HG02938 (cell line): Measurements from ENCODE around the gene CEP162.
"Not testable (repeated sequence)": the region's sequence is repeated elsewhere in the genome, so short reads cannot be mapped to it uniquely, and the experiment has no call there.

Experiments
- ATAC-seq: cut with Tn5 transposase; IDR thresholded peaks from one replicate; pipeline ENCODE4 v1.9.1; 2021; ENCODE audit warnings: mild to moderate bottlenecking, moderate library complexity; ENCODE audit not compliant: unreplicated experiment

CEP162 gene, protein sequence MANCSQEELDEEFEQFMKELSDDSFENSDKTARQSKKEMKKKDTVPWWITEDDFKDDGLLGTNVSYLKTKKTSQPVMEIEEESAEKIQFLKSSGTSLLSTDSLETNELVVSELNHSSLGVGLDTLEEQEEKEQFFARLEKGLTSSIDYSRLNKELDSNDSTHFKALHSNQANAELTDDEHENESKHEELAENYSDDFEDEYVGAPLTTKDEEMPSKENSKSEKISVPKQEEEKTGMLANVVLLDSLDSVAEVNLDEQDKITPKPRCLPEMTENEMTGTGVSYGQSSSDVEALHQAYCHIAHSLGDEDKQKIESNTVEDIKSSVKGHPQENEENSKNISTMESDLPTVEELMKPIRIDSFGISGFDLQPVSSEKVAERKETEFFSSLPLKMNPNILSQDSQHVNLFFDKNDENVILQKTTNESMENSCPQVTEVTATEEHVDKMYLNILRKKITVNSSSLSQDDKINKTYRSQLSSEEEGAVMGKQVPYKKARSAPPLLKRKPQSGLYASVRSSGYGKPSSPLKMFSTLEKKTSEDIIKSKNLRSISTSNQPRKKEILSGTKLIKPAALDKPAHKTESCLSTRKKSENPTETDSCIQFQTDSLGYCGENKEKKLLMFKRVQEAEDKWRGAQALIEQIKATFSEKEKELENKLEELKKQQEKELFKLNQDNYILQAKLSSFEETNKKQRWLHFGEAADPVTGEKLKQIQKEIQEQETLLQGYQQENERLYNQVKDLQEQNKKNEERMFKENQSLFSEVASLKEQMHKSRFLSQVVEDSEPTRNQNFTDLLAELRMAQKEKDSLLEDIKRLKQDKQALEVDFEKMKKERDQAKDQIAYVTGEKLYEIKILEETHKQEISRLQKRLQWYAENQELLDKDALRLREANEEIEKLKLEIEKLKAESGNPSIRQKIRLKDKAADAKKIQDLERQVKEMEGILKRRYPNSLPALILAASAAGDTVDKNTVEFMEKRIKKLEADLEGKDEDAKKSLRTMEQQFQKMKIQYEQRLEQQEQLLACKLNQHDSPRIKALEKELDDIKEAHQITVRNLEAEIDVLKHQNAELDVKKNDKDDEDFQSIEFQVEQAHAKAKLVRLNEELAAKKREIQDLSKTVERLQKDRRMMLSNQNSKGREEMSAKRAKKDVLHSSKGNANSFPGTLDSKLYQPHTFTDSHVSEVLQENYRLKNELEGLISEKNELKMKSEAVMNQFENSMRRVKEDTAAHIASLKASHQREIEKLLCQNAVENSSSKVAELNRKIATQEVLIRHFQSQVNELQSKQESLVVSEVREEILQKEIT (N-terminal part only)

DNA sequence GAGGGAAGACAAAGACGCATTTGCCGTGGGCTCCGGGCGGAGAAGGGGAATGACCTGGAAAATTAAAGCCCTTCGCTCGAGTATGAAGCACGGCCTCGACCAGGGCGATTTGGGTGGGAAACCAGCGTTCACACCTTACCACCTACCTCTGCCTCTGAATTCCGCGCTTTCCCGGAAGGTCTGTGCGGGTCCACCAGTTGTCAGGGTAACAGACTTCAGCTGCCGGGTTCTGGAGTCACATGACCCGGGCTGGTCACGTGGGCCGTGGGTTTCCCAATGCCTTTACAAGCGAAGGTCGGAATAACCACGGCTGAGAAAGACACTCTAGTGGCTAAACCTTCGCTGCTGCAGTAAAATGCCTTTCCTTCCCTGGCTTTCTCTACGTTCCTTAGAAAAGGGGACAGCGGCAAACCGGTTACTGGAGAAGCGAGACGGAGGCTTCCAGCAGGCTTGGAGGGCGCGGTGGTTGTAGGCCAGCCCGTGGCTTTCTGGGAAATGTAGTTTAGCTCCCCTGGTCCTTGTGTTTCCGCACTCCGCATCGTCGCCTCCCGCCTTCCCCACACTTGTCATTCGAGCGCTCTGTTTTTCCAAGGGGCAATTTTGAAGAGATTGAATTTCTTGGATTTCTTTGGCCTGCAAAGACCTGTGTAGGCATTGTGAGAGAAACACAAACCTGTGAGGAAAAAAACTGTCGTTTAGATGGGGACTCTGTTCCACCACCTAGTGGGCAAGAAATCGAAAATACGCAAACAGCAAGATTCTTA is at the start of gene CEP162:
Gene CEP162 (minus strand): TSS at position 210 of the 764 bp plus-strand sequence. CDS start 1,250 bp downstream, outside the sequence.
- peak; percentile 98 for ATAC-seq

DNA sequence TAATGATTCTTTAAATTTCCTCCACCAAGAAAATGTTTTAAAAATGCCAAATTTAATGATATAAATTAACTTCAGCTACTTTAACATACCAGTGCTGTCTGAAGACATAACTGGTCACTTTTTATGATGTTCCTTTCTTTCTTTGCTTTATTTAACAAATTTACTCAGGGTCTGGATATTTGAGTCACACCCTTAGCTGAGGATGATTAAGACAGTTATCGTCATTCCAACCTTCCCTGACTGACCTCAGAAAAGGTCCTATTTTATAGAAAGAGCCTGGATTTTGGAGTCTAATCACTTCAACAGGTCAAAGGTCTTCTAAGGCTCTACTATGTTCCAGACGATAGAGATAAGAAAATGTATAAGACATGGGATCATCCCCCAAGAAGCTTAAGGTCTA is 47.4 kb upstream of the CEP162 start:
- no peak for ATAC-seq

- no peak for ATAC-seq
Observed at GRCh38 chr6:84273048-84273809, 45.8 kb upstream of the CEP162 start.

- ATAC-seq, result no peak
Observed at GRCh38 chr6:84272298-84272697, 44.9 kb upstream of the CEP162 start.

DNA sequence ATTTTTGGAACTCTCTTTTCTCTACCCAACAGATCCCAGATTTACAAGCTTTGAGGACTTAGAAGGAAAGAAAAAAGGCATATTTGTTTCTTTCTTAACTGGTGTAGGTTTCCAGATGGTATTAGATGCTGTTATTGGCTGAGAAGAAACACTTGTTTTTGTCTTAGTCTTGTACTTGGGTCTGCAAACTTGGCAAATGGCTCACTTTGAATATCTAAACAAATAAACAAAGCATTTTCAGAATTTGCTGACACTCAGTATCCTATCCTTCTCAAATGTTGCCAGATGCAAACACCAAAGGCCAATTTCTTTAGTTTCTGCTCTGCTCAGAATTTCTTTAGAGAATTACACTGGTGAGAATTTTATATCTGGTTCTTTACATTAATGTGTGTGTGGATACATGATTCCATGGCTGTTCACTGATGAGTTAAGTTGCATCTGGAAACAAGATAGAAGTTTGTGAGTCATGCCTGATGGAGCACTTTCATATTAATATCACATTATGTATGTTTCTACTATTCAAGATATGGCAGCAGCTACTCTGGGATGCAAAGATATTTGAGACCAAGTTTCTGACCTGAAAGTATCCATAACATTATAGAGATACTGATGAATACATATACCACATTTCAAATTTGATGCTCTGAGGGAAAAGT is 43.7 kb upstream of the CEP162 start:
- ATAC-seq, result no peak

GRCh38 chr6:84269947-84270733 is 42.7 kb upstream of the CEP162 start:
- ATAC-seq, result no peak

- ATAC-seq, result no peak
Observed at GRCh38 chr6:84268781-84269180, 41.3 kb upstream of the CEP162 start.

GRCh38 chr6:84263557-84263956 is 36.1 kb upstream of the CEP162 start:
- no peak for ATAC-seq

DNA sequence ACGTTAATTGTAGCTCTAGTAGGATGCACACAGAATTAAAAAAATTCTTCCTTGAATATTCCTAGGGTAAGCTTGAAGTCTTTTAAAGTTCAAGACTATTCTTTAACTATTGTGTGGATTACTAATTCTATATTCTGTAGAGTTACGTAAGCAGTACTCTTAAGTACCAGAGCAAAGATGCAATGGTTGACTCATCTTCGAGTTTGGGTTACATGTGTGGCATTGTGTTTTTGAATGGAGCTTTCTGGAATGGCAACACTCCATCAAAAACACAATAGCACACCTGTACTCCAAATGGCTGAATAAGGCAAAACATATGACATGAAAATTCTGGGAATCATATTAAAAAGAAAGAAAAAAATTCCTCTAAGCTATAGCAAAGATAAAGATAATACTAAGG is 33.5 kb upstream of the CEP162 start:
- ATAC-seq, result no peak

GRCh38 chr6:84260196-84260595 is 32.8 kb upstream of the CEP162 start:
- no peak for ATAC-seq

GRCh38 chr6:84258866-84259265 is 31.4 kb upstream of the CEP162 start:
- no peak for ATAC-seq

DNA sequence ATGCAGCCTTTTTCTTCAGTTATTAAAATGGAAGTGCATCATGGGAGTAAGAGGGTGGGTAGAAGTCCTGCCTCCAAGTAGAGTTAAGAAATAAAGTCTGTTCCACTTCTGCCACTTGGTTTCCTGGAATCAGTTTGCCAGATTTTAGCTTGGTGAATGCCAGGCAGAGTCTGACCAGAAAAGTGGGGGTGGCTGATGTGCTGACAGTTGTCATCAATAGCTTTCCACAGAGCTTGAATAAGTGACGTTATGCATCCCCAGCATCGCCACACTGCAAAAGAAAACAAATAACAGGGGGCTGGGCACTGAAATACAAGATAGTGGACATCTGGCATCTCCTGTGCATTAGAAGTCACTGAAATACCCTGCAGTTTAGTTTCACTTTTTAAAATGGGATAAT is 30.8 kb upstream of the CEP162 start:
- no peak for ATAC-seq

GRCh38 chr6:84255641-84256040 is 28.2 kb upstream of the CEP162 start:
- no peak for ATAC-seq

DNA sequence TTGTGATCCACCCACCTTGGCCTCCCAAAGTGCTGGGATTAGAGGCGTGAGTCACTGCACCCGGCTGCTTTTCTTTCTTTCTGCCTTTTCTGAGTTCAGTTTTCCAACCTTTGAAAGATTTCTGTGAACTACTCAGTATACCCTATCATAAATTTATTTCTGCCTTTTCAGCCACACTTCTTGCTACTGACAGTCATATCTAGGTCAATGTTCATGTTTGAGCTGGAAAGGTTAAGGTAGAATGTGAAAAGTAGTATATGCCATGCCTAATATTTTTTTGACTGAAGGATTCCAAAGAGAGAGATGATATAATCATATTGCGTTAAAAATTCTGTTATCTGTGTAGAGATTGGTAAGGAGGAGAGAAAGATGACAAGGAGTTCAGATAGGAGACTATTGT is 25.9 kb upstream of the CEP162 start:
- ATAC-seq, result no peak

DNA sequence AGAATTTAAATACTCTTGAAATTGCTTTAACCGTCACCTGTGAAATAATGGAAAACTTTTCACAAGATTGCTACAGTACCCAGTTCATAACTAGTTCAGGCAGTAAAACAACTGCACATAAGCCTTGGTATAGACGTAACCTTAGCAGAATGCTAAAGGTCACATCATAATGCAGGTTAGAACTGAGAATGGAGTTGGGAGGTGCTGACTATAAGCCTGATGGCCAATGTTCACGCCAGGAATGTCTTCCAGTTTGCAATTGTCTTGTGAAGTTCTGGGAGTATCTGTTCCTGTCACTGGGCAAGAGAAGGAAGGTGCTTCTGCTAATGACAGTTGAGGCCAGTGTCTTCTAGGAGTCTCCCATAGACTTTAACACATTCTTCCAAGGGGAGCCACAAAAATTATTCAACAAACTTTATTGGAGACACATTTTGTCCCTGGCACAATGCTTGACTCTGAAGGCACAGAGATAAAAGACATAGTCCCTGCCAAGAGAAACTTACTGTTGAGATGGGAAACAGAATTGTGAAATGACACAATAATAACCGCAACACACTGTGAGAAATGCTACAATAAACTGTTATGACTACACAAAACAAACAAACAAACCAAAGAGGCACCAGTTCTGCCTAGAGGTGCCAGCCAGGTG is 24.6 kb upstream of the CEP162 start:
- ATAC-seq, result no peak

DNA sequence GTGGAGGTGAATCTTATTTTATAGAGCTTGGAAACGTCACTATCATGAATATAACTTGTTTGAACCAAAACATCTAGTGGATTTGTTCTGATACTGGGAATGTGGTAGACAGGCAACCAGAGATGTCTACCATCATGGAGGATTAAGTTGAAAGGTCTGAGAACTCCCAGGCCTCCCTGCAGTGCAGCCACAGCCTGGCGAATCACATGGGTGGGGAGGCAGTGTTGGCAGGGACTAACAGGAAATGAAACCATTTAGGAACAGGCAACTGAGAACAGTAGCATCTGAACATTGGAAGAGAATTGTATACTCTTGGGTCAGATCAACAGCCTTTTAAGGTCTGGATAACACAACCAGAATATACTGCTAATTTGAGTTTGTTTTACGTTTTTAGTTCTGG is 22.3 kb upstream of the CEP162 start:
- no peak for ATAC-seq

DNA sequence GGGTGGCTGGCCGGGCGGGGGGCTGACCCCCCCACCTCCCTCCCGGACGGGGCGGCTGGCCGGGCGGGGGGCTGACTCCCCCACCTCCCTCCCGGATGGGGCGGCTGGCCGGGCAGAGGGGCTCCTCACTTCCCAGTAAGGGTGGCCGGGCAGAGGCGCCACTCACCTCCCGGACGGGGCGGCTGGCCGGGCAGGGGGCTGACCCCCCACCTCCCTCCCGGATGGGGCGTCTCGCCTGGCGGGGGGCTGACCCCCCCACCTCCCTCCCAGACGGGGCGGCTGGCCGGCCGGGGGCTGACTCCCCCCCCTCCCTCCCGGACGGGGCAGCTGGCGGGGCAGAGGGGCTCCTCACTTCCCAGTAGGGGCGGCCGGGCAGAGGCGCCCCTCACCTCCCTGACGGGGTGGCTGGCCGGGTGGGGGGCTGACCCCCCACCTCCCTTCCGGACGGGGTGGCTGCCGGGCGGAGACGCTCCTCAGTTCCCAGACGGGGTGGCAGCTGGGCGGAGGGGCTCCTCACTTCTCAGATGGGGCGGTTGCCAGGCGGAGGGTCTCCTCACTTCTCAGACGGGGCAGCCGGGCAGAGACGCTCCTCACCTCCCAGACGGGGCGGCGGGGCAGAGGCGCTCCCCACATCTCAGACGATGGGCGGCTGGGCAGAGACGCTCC is 17.1 kb upstream of the CEP162 start:
- not testable (repeated sequence) for ATAC-seq
